HCT116 (cell line): Measurements from ENCODE around the gene DDA1. TPM values are rescaled to one million over a fixed set of nuclear protein-coding genes. Genes with fewer than 3 reads are reported as not detected.
A peak's percentile ranks its signal among the peaks of the same experiment; 100 is the strongest.
"Not testable (repeated sequence)": the region's sequence is repeated elsewhere in the genome, so short reads cannot be mapped to it uniquely, and the experiment has no call there.

Experiments
- ATAC-seq: fragments of 200-7000 bp; cut with Tn5 transposase; 2 replicates; pipeline ENCODE4 v1.9.1; 2020; ENCODE audit warnings: mild to moderate bottlenecking, moderate library complexity
- BruUV-seq: library from RNA; stranded (reverse); fragments of 400-500 nt; replicated peaks from 2 replicates; lab custom pipeline; 2021; lab: Mats Ljungman, UMichigan
- CTCF ChIA-PET: fragments of 300-600 bp; sonication (Branson Sonifier 250); formaldehyde crosslinking; loops from one replicate; lab custom pipeline; 2021; ENCODE audit warnings: antibody characterized with exemption; lab: Charles Lee
- POLR2A ChIA-PET: fragments of 300-600, 350-600 bp; sonication (Branson Sonifier 250); formaldehyde crosslinking; loops from one replicate; lab custom pipeline; 2021; ENCODE audit warnings: antibody characterized with exemption; lab: Charles Lee
- RAD21 ChIA-PET, 2 experiments: fragments of 300-600 bp; sonication (Branson Sonifier 250); formaldehyde crosslinking; loops; one replicate each; lab custom pipeline; 2023; ENCODE audit warnings: low total read pairs in 2 of 2; ENCODE audit not compliant: uncharacterized antibody in 2 of 2, unreplicated experiment in 2 of 2, low non-redundant PET in 1 of 2; lab: Charles Lee
- DNase-seq: peaks from one replicate; pipeline ENCODE4 v3.0.0-alpha.2; 2010; ENCODE audit warnings: low read depth, low spot score
- H2AFZ ChIP-seq: fragments of 200-600 bp; shearing (Covaris generic), sonication (generic); 2 replicates; pipeline ENCODE4 v1.6.1; 2017; ENCODE audit warnings: low read depth, mixed run types, mixed read lengths, antibody characterized with exemption, low read length; ENCODE audit not compliant: poor library complexity, severe bottlenecking
- H3K27ac ChIP-seq: 2 replicates; pipeline ENCODE4 v1.5.1; 2012; ENCODE audit warnings: low read depth, low read length
- H3K27me3 ChIP-seq: fragments of 200-600 bp; sonication (generic); 2 replicates; pipeline ENCODE4 v1.6.1; 2016; ENCODE audit warnings: mixed run types, low read length, mixed read lengths; ENCODE audit not compliant: insufficient read depth
- H3K36me3 ChIP-seq, 2 experiments: fragments of 200-500 bp in 1 of 2; fragments of 200-600 bp in 1 of 2; sonication (Bioruptor generic) in 1 of 2; sonication (generic) in 1 of 2; 2 replicates each; pipeline versions ENCODE4 v1.5.1 to v1.6.1; 2014 to 2016; ENCODE audit warnings: low read length in 2 of 2, inconsistent platforms in 1 of 2, mixed read lengths in 1 of 2, mixed run types in 1 of 2; ENCODE audit not compliant: insufficient read depth in 2 of 2, control insufficient read depth in 1 of 2
- H3K4me1 ChIP-seq, 2 experiments: fragments of 200-600 bp in 1 of 2; sonication (generic) in 1 of 2; 2 replicates each; pipeline versions ENCODE4 v1.5.1 to v1.6.1; 2012 to 2017; ENCODE audit warnings: low read length in 2 of 2, inconsistent platforms in 1 of 2, mild to moderate bottlenecking in 1 of 2, mixed read lengths in 1 of 2, mixed run types in 1 of 2, moderate library complexity in 1 of 2; ENCODE audit not compliant: insufficient read depth in 2 of 2, control insufficient read depth in 1 of 2
- H3K4me2 ChIP-seq: fragments of 200-600 bp; sonication (generic); 2 replicates; pipeline ENCODE4 v1.6.1; 2017; ENCODE audit warnings: mixed run types, low read length, mixed read lengths
- H3K4me3 ChIP-seq, 2 experiments: fragments of 200-600 bp in 1 of 2; sonication (generic) in 1 of 2; replicated peaks in 1 of 2; 2 replicates each; pipeline ENCODE4 v1.5.1; 2011 to 2016; ENCODE audit warnings: low read length in 2 of 2, control low read depth in 1 of 2, low read depth in 1 of 2, mild to moderate bottlenecking in 1 of 2, mixed read lengths in 1 of 2, mixed run types in 1 of 2
- H3K79me2 ChIP-seq: fragments of 200-600 bp; sonication (generic); 2 replicates; pipeline ENCODE4 v1.6.1; 2017; ENCODE audit warnings: mild to moderate bottlenecking, mixed run types, low read length, moderate library complexity, mixed read lengths; ENCODE audit not compliant: insufficient read depth
- H3K9ac ChIP-seq: fragments of 200-600 bp; sonication (generic); 2 replicates; pipeline ENCODE4 v1.6.1; 2016; ENCODE audit warnings: low read length, mixed read lengths
- H3K9me2 ChIP-seq: fragments of 200-600 bp; sonication (generic), shearing (Covaris generic); 2 replicates; pipeline ENCODE4 v1.6.1; 2017; ENCODE audit warnings: mixed run types, mild to moderate bottlenecking, moderate library complexity; ENCODE audit not compliant: insufficient read depth
- H3K9me3 ChIP-seq, 2 experiments: fragments of 200-500 bp in 1 of 2; fragments of 200-600 bp in 1 of 2; sonication (Bioruptor generic) in 1 of 2; sonication (generic) in 1 of 2; 2 replicates each; pipeline ENCODE4 v1.6.1; 2014 to 2017; ENCODE audit warnings: low read length in 2 of 2, mixed read lengths in 2 of 2, inconsistent platforms in 1 of 2, low read depth in 1 of 2, mild to moderate bottlenecking in 1 of 2, mixed run types in 1 of 2, moderate library complexity in 1 of 2; ENCODE audit not compliant: control insufficient read depth in 1 of 2, insufficient read depth in 1 of 2
- H4K20me1 ChIP-seq: fragments of 200-600 bp; sonication (generic), shearing (Covaris generic); 2 replicates; pipeline ENCODE4 v1.6.1; 2017; ENCODE audit warnings: mixed run types, mild to moderate bottlenecking, moderate library complexity; ENCODE audit not compliant: insufficient read depth
- ATF3 ChIP-seq: IDR thresholded peaks from 2 replicates; pipeline ENCODE4 v1.6.1; 2012
- CBX3 ChIP-seq: IDR thresholded peaks from 2 replicates; pipeline ENCODE4 v1.6.1; 2012; ENCODE audit warnings: low read depth
- CEBPB ChIP-seq: IDR thresholded peaks from 2 replicates; pipeline ENCODE4 v1.6.1; 2012; ENCODE audit warnings: low read depth
- EGR1 ChIP-seq: IDR thresholded peaks from 2 replicates; pipeline ENCODE4 v1.6.1; 2012; ENCODE audit warnings: low read depth
- ELF1 ChIP-seq: IDR thresholded peaks from 2 replicates; pipeline ENCODE4 v1.6.1; 2012; ENCODE audit warnings: low read depth, borderline replicate concordance
- EZH2 ChIP-seq: fragments of 200-600 bp; sonication (generic); IDR thresholded peaks from 2 replicates; pipeline ENCODE4 v1.6.1; 2017; ENCODE audit warnings: antibody characterized with exemption, mixed run types
- JUND ChIP-seq: IDR thresholded peaks from 2 replicates; pipeline ENCODE4 v1.6.1; 2012
- MAX ChIP-seq: IDR thresholded peaks from 2 replicates; pipeline ENCODE4 v1.6.1; 2012
- POLR2A ChIP-seq: IDR thresholded peaks from 2 replicates; pipeline ENCODE4 v1.7.0; 2011; ENCODE audit warnings: borderline replicate concordance; ENCODE audit not compliant: insufficient read depth, insufficient read length; ENCODE audit errors: extremely low read depth
- POLR2AphosphoS5 ChIP-seq: IDR thresholded peaks from 2 replicates; pipeline ENCODE4 v1.6.1; 2011; ENCODE audit warnings: mild to moderate bottlenecking, low read depth, low read length, moderate library complexity
- RAD21 ChIP-seq: IDR thresholded peaks from 2 replicates; pipeline ENCODE4 v1.6.1; 2012; ENCODE audit warnings: low read depth, mild to moderate bottlenecking
- SIN3A ChIP-seq: IDR thresholded peaks from 2 replicates; pipeline ENCODE4 v1.6.1; 2012; ENCODE audit warnings: low read depth
- SRF ChIP-seq: IDR thresholded peaks from 2 replicates; pipeline ENCODE4 v1.6.1; 2012; ENCODE audit warnings: low read depth
- TCF7L2 ChIP-seq: IDR thresholded peaks from 2 replicates; pipeline ENCODE4 v1.7.0; 2011; ENCODE audit warnings: borderline replicate concordance, inconsistent platforms; ENCODE audit not compliant: insufficient read depth, insufficient read length; ENCODE audit errors: extremely low read depth
- ZNF274 ChIP-seq: fragments of 200-500 bp; sonication (Bioruptor generic); IDR thresholded peaks from 2 replicates; pipeline ENCODE4 v1.6.1; 2014; ENCODE audit warnings: mild to moderate bottlenecking, low read depth, low read length, inconsistent platforms
- intact Hi-C: fragments of 100-400 bp; cut with micrococcal nuclease; formaldehyde crosslinking; loops from 2 replicates; pipeline ENCODE4 v1.10.0; 2022
- total RNA-seq: library from RNA; stranded (reverse); gene quantifications from one replicate; pipeline ENCODE4 v1.2.1, GENCODE V29; 2021; ENCODE audit not compliant: unreplicated experiment

DDA1 gene
- total RNA-seq, 1 experiment from 2014 or later: 68.6 TPM

- TF ChIP-seq SRF: no peak
- no peak for TF ChIP-seq POLR2AphosphoS5
Measured at GRCh38 chr19:17293605-17294004, 15.8 kb upstream of the DDA1 start (continued).

- ChIA-PET CTCF (interaction anchor here (1.1 to 1.7 kb wide), 4 partner anchors 11 to 92 kb away, joined by 4 to 7 read pairs (median 4); partner anchors contain the start of genes ANO8 and MRPL34), RAD21 (interaction anchor here in 1 of 2 experiments (1.2 kb wide), 1 partner anchor 11 kb away, joined by 3 read pairs; no protein-coding TSS in a partner anchor), POLR2A (interaction anchor here (1.0 to 2.4 kb wide), 3 partner anchors 10 to 95 kb away, joined by 3 to 22 read pairs (median 4); partner anchors contain the start of genes ABHD8, DDA1 and MRPL34)
- H3K4me1 ChIP-seq: peaks cover 20 to 44% of the 10 kb centered on the region in 2 experiments
- H3K36me3 ChIP-seq: peaks cover 0 to 10% of the 10 kb centered on the region in 2 experiments; a peak in 2 of 4 replicates
- H3K4me3 ChIP-seq: peak overlapping the region; percentile 60 to 67
- BruUV-seq: no TSS peak
- H3K27me3 ChIP-seq: no peaks in the 10 kb centered on the region
- H2AFZ ChIP-seq: no peak overlapping the region
- DNase-seq (no peak), ATAC-seq (peak; percentile 30)
- H3K79me2 ChIP-seq: peaks cover 37% of the 10 kb centered on the region
- H3K4me2 ChIP-seq: peak overlapping the region; percentile 82
- H3K9ac ChIP-seq: peak overlapping the region; percentile 68; the same call in 1 of the 2 replicates
- H4K20me1 ChIP-seq: no peaks in the 10 kb centered on the region
- no peaks in the 10 kb centered on the region for H3K9me2 ChIP-seq
- H3K27ac ChIP-seq: peak overlapping the region; percentile 57
- no peak for TF ChIP-seq SIN3A
- no peak for TF ChIP-seq ELF1
- TF ChIP-seq TCF7L2: no peak
- no peak for TF ChIP-seq EZH2
- no peak for TF ChIP-seq MAX
- no peak for TF ChIP-seq RAD21
- no peak for TF ChIP-seq POLR2A
- TF ChIP-seq ATF3: no peak
- TF ChIP-seq CBX3: no peak
- TF ChIP-seq JUND: no peak
- no peak for TF ChIP-seq CEBPB
- no peak for TF ChIP-seq ZNF274
- no peak for TF ChIP-seq EGR1
- intact Hi-C loops: no loop called here
- no peaks in the 10 kb centered on the region; a peak in 1 of 4 replicates for H3K9me3 ChIP-seq
Measured at GRCh38 chr19:17294051-17294891, 15.1 kb upstream of the DDA1 start.

GRCh38 chr19:17295551-17295950, 13.8 kb upstream of the DDA1 start:
- ChIA-PET RAD21 (interaction anchor here in 1 of 2 experiments (0.8 kb wide), 1 partner anchor 10 kb away, joined by 3 read pairs; the partner anchor contains the start of gene MRPL34), CTCF (interaction anchor here (1.2 kb wide), 1 partner anchor 10 kb away, joined by 5 read pairs; the partner anchor contains the start of gene MRPL34), POLR2A (interaction anchor here (1.8 kb wide), 1 partner anchor 10 kb away, joined by 4 read pairs; the partner anchor contains the start of gene MRPL34)
- BruUV-seq, ATAC-seq, H3K9me2 ChIP-seq, H3K4me2 ChIP-seq, DNase-seq, H3K27me3 ChIP-seq, H3K36me3 ChIP-seq, H3K9me3 ChIP-seq, H4K20me1 ChIP-seq, intact Hi-C loops, H2AFZ ChIP-seq, H3K9ac ChIP-seq, H3K4me3 ChIP-seq: not testable (repeated sequence)
- Histone ChIP-seq H3K4me1 (peaks cover 20 to 40% of the 10 kb centered on the region in 2 experiments), H3K27ac (peak overlapping the region; percentile 23; the same call in 1 of the 2 replicates), H3K79me2 (peaks cover 37% of the 10 kb centered on the region)
